UCSD-AML1 (cell line): Measurements from ENCODE around the gene DUOX2.
"Not testable (repeated sequence)": the region's sequence is repeated elsewhere in the genome, so short reads cannot be mapped to it uniquely, and the experiment has no call there.

Source experiments
- DNase-seq: peaks from one replicate; lab custom pipeline; 2025; ENCODE audit not compliant: unreplicated experiment; lab: John Stamatoyannopoulos, UW

The DUOX2 gene

DNA sequence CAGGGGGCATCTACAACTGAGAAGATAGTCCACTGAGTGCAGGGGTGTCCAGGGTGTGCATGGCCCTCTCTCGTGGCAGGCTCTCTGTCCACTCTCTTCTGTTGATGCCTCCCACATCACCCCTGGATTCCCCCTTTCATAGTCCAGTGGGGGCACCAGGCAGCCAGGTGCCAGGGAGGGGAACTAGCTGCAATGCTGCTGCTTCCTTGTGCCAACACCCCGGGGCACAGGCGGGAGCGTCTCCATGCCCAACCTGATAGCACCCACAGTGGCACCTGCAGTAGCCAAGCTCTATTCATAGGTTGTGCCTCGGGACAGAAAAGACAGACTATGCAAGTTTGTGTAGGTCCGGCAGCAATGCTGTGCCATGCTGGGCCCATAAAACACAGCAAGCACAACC lies 11.7 kb downstream of the DUOX2 start:
- DNase-seq: no peak

DNA sequence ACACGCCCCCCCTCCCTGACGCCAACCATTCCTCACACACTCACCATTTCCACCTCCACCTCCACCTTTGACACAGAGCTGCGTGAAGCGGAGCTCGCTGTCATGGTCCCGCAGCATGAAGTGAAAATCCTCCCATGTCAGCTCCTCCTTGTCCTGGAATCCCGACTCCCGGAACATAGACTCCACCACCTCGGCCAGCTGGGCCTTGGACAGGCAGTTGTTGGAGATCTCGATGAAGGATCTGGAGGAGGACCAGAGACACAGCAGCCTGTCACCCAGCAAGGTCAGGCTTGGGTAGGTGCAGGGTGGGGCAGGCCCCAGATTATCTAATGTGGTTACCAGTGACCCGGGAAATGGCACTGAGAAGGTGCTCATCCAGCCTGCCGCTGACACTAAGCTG lies 12.2 kb downstream of the DUOX2 start:
- DNase-seq: no peak

DNA sequence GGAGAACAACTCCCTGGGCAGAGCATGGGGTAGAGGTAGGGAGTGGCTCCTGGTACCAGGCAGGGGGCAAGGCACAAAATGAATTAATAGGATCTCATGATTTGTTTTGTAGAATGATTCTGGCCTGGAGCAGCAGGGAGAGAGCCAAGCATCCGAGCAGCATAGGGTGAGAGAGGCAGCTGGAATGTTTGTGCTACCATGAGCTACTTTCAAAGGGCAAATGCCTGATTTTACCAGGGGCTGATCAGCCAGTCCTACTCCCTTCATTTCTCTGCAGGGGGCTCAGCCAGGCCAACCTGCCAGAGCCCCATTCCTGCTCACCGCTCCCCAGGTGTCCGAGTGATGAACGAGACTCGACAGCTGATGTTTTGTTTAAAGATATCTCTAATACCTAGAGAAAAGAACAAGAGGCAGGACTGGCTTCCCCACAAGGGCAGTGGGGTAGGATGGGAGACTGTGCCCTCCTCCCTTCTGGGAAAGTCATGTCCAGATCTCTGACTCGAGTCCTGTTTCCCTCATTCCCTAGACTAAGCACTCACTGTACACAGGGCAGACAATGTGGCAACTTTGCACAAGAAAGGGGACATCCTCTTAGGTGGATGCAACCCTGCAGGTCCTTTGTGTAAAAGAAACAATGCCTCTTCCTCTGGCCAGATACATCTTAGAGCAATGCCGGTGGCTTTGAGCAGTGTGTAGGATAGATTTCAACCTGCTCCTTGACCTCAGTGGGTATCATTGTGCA lies 12.9 kb downstream of the DUOX2 start:
- DNase-seq: no peak

DNA sequence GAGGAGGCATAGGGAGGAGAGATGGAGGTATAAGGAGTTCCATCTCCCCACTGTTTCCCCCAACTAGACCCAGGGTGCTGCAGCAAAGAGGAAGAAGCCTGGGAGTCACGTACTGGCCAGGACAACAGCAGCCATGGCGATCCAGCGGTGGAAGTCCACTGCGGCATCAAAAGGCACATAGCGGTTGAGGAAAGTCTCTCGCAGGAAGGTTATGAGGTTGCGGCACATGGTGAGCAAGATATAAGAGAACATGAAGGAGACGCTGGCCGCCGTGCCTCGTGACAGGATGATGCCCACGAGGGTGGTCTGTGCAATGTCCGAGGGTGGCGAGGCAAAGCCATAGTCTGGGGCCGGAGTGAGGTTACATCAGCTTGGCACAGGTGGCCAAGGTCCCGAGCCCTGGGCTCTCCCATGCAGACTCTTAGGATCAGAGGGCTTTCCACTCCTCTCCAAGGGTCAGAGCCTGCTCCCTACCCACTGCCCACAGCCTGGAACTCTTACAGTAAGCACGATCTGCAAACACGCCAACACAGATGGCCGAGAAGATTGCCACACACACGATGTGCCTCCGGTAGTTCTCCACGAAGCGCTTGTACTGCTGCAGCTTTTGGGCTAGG lies 14.3 kb downstream of the DUOX2 start:
- DNase-seq: no peak

DNA sequence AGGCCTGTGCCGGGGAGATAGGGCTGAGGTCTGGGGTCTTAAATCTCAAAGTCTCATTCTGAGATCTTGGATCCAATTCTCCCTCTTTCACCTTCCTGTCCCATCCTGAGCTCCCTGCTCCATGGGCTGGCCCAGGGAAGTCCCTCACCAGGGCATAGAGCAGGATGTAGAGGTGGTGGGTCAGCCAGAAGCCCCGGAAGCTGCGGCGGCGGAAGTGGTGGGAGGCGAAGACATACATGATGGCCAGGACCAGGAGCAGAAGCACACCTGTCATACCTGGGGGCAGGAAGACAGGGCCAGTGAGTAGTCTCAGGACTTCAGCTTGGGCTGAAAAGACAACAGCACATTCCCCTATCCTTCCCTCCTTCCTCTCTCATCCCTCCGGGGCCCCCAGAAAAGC lies 16.5 kb downstream of the DUOX2 start:
- DNase-seq: no peak

DNA sequence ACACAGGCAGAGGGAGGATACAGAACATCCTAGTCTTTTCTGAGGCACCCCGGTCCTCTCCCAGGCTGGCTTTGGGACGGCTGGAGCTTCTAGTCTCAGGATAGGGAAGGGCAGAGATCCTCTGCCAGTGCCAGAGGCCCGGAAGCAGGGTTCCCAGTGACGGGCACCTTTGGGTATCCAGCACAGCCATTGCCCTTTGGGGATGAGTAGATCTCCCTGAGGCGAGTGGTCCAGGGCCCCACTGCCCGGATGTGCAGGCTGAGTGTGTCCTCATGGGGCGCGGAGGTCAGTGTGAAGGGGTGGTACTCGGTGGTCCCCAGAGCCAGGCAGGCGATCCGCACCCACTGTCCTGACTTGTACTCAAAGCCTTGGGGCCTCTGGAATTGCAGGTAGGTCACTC lies 18.3 kb downstream of the DUOX2 start:
- DNase-seq: no peak

DNA sequence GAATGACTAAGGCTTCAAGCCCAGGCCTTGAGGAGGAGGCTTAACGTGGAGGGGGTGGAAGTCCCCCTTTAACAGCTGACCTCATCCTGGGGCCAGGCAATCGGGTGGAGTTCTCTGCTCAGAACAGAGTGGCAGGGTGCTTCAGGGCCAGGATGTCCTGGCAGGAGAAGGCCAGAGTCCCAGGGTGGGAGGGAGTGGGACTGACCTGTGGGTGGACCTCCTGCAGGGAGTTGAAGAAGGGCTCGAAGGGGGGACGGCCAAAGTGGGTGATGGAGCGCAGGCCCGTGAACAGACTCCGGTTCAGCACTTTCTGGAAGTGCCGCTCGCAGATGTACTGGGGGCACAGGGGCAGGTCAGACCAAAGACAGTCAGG lies 19.6 kb downstream of the DUOX2 start:
- no peak for DNase-seq

DNA sequence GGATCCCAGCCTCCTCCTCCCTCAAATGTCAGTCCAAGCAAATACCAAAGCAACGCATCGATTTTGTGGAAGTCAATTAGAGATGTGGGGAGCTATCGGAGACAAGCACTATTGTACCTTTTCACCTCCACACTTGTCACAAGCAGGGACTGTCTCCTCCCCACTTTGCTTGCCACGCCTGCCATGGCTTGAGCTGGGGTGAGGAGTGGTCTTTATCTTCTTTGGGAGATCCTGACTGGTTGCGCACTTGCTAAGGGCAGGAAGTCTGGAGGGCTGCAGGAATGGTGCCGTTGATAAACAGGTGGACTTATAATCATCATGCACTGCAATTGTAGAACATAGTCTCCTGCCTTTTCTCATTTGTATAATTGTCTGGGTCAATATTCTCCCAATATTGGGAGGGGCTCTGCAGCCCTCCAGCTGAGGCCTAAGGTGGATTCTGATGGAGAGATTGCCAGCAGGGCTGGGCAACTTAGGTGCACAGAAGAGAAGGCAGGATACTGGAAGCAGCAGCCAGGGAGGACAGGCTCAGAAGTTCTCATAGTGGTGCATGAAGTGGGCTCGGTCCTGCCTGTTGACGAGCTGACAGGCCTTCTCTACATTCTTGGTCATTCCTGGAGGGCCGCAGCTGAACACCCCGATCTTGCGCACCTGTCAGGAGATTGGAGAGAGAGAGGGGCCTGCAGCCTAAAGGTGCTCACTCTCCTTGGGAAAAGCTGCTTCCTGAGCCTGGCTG lies 20.2 kb downstream of the DUOX2 start:
- no peak for DNase-seq

DNA sequence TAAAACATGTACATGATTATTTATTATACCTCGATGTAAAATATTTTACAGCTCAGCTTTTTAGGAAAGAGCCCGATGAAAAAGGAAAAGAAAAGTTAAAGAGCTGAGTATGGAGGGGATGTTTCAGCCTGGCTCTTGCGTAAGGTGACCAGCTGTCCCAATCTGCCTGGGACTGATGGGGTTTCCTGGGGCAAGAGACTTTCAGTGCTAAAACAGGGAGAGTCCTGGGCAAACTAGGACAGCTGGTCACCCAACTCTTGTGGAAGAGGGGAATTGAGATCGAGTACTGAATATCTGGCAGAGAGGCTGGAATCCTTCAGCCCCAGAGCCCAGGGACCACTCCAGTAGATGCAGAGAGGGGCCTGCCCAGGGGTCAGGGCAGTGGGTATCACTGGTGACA lies 21.0 kb downstream of the DUOX2 start:
- no peak for DNase-seq

DNA sequence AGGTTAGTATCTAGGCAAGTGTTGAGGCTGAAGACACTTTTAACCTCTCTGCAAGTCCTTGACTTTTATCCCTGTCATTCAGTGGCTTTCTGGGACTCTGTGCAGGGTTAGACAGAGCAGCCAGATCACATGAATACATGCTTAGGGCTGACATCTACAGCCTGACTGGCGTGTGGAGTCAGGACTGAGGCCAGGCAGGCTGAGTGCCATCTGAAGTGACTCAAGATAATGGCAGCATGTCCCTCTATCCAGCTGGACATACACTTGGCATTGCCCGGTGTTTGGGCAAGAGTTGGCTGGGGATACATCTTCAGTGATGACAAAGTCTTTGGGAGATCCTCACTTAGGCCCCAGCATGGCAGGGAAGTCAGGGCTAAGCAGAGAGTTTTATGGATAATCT lies 22.4 kb downstream of the DUOX2 start:
- DNase-seq: no peak

DNA sequence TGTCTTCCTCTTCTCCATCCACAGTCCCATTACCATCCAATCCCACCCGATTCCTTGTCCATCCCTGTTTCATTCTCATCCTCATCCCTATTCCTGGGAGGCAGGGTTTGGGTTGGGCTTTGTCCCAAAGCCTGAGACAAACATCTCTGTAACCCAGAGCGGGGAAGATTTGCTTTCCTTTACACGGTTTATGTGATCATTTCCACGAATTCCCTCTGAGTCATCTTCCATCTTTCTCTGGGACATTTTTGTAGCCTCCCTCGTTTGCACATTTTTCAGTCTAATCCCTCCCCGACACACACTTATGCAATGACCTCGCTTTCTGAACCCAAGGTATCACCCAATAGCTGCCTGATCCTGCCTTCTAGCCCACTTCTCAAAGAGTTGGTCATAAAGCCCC lies 22.8 kb downstream of the DUOX2 start:
- no peak for DNase-seq

DNA sequence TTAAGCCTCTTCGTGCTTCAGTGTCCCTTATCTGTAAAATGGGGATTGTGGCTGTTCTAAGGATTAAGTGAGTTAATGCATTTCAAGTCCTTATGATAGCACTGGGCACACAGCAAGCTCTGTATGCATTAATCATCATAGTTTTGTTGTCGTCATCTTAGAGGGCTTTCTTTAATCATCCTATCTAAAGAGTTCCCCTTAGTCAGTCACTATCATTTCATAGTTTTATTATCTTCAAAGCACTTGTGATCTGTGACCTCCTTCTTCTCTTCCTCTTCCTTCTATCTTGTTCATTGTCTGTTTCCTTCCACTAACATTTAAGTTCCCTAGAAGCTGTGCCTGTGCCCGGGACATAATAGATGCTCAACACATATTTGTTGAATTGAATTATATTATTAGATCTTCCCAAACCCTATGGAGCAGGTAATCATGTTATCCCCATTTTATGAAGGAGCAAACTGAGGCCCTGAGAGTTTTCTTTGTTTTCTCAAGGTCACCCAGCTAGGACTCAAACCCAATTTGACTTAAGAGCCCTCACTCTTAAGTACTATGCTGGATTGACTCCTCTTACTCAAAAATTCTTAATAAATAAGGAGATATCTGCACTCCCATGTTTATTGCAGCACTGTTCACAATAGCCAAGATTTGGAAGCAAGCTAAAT lies 24.1 kb downstream of the DUOX2 start:
- DNase-seq: no peak

DNA sequence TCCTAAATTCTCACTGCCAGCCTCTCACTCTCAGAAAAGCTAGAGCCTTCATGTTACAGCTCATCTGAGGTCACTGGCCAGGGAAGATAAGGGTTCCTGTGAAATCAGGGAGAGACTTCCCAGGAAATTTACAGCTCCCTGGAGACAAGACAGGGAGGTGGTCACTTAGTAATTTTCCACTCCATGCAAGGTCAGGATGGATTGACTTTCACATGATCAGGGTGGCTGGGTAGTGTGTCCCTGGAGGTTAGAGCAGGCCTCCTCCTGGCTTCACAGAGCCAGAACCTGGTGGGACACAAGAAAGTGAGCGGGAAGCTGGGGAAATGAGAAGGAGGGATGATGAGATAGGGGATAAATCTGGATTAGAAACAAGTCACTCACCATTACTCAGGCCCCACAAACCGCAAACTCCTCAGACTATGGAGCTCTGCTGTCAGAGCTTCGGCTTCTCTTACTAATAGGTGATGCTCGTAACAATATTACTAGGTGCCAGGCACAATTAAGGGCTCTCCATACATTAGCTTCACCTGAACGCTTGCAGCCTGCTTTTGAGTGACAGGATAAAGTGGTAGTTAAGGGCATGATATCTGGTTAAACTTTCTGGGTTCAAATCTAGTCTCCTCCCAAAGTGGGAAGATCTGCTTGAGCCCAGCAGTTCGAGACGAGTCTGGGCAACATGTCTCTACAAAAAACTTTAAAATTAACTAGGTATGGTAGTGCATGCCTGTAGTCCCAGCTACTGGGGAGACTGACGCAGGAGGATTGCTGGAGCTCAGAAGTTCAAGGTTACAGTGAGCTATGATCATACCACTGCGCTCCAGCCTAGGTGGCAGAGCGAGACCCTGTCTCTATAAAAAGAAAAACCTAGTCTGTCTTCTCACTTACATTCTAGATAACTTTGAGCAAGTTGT lies 24.9 kb downstream of the DUOX2 start:
- DNase-seq: no peak

DNA sequence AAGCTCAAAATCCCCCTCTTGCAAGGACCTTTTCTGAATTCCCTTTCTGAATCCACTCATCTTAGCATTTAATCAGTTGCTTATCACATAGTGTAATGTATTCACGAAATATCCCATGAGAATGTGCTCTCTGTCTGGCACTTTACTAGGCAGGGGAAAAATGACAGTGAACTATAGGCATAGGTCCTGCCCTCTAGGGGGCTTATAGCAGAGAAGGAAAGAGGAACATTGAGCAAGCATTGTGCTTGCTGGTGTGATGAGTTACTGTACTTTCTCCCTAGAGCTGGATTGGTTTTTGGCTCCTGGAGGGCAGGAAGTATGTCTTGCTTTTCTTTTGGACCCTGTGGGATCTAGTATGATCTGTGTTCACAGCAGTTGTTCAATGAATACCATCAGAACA lies 26.5 kb downstream of the DUOX2 start:
- DNase-seq: no peak

DNA sequence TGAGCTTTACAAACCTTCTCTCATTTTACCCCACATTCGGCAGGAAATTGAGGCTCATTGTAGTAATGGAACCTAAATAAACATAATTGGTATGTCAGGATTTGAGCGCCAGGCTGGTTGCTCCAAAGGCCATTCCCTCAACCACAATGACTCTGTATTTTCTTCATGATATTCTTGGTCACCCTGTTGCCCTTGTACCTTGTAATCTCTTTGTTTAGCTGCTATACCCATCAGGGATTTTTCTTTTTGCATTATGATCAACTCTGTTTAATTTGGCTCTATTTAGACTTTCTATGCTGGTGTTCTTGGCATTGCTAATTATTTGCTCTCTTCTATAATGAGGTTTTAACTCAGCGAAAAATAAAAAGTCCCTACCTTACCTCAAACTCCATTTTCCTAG lies 29.8 kb downstream of the DUOX2 start:
- no peak for DNase-seq

DNA sequence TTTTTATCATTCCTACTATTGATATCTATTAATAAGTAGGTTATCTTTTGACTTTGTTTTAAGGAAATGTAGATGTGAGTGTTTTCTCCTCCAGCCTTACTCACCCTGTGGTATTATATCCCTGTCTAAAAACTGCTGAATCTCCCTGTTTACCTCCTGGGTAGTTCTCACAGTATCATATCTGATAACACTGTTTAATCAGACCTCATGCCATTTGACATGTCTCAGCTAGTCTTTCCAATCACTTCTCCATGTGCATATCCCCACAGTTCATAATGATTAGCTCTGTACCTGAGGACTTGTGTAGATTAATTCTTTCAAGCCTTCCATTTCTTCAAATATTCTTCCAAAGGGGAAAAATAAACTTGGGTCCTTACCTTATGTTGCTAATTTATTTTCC lies 30.7 kb downstream of the DUOX2 start:
- DNase-seq: no peak

DNA sequence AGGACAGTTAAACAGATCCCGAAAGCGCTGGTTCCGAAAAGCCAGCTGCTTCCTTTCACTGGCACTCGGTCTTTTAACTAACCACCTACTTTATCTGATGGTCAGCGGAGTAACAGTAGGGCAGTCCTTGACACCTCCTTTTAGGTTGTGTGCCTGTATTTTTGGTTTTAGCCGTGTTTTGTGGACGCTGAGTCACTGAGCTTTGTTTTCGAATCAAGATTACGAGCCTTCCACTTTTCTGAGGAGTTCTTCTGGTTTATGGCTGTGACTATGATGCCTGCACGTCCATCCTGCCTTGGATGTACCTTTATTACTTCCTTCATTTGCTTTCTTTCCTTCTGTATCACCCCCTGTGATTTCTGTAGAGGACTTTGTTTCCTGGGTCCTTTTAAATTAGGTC lies 31.6 kb downstream of the DUOX2 start:
- not testable (repeated sequence) for DNase-seq

DNA sequence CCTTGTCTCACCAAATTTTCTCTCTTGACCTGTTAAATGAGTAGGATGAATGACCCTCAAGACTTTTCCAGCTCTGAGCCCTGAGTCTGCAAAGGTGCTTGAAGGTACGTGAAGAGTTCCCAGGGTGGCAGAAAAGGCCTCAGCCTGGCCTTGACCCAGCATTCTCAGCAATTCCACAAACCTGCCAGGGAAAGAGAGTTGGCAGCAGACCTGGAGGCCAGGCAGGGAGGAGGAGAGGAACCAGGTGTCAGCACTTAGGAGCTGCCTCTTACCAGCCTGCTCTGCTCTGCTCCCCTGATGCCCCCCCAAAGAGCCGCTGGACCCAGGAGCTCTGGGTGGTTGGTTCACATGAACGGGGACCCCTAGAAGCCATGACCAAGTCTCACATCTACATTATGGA lies 33.4 kb downstream of the DUOX2 start:
- not testable (repeated sequence) for DNase-seq

DNA sequence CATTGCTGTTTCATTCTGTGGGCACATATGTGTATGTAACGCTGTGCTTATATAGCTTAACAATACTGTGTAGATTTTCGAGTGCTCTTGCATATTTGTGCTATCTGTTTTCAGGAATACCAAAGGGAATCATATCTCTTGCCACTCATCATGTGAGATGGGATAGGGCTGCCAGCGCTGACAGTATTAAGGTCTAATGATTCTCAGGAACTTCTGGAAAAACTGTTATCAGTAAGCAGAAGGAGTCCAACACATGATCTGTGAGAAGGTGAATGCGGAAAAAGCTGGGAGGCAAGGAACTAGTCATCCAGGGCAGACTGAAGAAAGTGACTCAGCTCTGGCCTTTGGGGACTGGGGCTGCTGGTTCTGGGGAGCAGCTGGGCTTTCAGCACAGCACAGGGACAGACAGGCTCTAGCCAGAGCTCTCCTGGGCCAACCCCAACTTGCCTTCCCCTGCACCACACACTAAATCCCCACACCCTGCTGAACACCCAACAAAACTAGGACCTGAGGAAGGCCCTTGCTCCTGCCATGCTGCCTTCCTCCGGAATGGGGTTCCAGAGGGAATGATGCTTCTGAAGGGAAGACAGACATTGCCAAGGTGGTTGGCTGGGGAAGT lies 34.2 kb downstream of the DUOX2 start:
- not testable (repeated sequence) for DNase-seq

DNA sequence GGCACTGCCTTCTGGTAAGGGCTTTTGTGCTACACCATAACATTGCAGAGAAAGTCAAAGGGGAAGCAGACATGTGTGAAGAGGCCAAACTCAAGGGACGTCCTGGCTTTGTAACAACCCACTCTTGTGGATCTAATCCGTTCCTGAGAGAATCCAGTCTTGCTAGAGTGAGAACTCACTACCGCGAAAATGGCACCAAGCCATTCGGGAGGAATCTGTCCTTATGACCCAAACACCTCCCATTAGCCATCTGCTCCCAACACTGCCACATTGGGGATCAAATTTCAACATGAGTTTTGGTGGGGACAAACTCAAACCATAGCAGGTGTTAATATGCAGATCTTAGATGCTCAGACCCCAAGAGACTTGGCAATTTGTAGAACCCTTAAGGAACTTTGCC lies 34.8 kb downstream of the DUOX2 start:
- not testable (repeated sequence) for DNase-seq
